PC-3 (cell line): ENCODE results near the gene BCL11B.

ENCODE experiments used
- CTCF ChIP-seq: fragments of 300-600 bp; sonication (generic); conservative IDR thresholded peaks from 2 replicates; pipeline ENCODE4 v1.5.1; 2017; ENCODE audit warnings: antibody characterized with exemption, low read depth, mild to moderate bottlenecking, low read length
- EZH2 ChIP-seq: fragments of 300-600 bp; sonication (generic); IDR thresholded peaks from one replicate; pipeline ENCODE4 v1.6.1; 2017; ENCODE audit warnings: antibody characterized with exemption, mild to moderate bottlenecking, low read length; ENCODE audit not compliant: unreplicated experiment

GRCh38 chr14:99248761-99249171 is 23.2 kb downstream of the BCL11B start:
- TF ChIP-seq CTCF (no peak), EZH2 (no peak)
